Spleen (tissue), 7 donors: Measurements from ENCODE around the gene DDAH1.

Source experiments
- POLR2AphosphoS5 ChIP-seq, 3 donors: sonication (generic); formaldehyde crosslinking; IDR thresholded peaks; one replicate each; pipeline ENCODE4 v1.5.1; 2017; ENCODE audit warnings: antibody characterized with exemption in 3 of 3
- TF ChIP-seq, protein P1 (sequence below), 11 experiments: fragments of 200-600 bp in 7 of 11; fragments of 450-650 bp in 4 of 11; sonication (generic) in 4 of 11; IDR thresholded peaks in 8 of 11; conservative IDR thresholded peaks in 3 of 11; 1 replicate in 7 of 11; 2 replicates in 4 of 11; pipeline versions ENCODE4 v1.4.0 to v1.8.0; 2016 to 2021; ENCODE audit warnings: antibody characterized with exemption in 11 of 11, inconsistent platforms in 4 of 11, mild to moderate bottlenecking in 1 of 11
- donor health status: DM: no; HTN: no; CAD: no; lungs with moderate emphysema.
- donor health status: DM: no; HTN: no; CAD: no.
- donor health status: DM: no; HTN: no; CAD: no.

DNA sequence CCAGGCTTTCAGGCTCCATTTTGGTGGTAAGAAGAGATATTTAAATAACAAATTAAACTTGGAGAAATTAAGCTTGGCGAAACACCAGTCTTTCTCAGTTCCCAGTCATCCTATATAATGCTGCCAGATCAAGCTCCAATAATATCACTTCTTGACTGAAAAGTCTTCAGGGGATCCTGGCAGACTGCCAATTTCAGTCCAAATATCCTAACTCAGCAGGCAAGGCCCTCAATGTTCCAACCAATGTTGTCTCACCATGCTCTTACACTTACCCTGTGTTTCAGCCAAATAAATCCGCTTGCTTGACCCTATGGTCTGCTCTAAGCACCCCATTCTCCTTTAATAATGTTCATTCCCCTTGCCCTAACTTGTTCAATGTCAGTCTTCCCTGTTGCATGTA lies 148.6 kb downstream of the DDAH1 start:
- TF ChIP-seq, protein P1, sequence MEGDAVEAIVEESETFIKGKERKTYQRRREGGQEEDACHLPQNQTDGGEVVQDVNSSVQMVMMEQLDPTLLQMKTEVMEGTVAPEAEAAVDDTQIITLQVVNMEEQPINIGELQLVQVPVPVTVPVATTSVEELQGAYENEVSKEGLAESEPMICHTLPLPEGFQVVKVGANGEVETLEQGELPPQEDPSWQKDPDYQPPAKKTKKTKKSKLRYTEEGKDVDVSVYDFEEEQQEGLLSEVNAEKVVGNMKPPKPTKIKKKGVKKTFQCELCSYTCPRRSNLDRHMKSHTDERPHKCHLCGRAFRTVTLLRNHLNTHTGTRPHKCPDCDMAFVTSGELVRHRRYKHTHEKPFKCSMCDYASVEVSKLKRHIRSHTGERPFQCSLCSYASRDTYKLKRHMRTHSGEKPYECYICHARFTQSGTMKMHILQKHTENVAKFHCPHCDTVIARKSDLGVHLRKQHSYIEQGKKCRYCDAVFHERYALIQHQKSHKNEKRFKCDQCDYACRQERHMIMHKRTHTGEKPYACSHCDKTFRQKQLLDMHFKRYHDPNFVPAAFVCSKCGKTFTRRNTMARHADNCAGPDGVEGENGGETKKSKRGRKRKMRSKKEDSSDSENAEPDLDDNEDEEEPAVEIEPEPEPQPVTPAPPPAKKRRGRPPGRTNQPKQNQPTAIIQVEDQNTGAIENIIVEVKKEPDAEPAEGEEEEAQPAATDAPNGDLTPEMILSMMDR (IDR thresholded peaks at IDR 0.05 in 8 of 11, conservative IDR thresholded peaks at IDR 0.05 in 3 of 11) = no peak
- no peak for TF ChIP-seq POLR2AphosphoS5 (IDR thresholded peaks at IDR 0.05)
